Coronary artery (tissue), 2 donors: ENCODE results near the gene OLFML2A.

Experiments
- DNase-seq: peaks from one replicate; pipeline ENCODE4 v3.0.0-alpha.2; 2017; ENCODE audit warnings: low spot score
- H3K27ac ChIP-seq, 2 donors: fragments of 200-600 bp; sonication (generic); one replicate each; pipeline ENCODE4 v1.5.1; 2016 to 2019
- H3K4me3 ChIP-seq: fragments of 200-600 bp; sonication (generic); 2 replicates; pipeline ENCODE4 v1.5.1; 2016; ENCODE audit warnings: mild to moderate bottlenecking, moderate library complexity
- CTCF ChIP-seq: fragments of 200-600 bp; sonication (generic); IDR thresholded peaks from one replicate; pipeline ENCODE4 v1.5.1; 2019; ENCODE audit warnings: antibody characterized with exemption

OLFML2A gene

GRCh38 chr9:124741662-124742061 lies 35.3 kb upstream of the OLFML2A start:
- H3K4me3 ChIP-seq = no peak overlapping the region
- no peak for DNase-seq
- no peak for TF ChIP-seq CTCF
- H3K27ac ChIP-seq = no peak overlapping the region

GRCh38 chr9:124742940-124743339 lies 34.0 kb upstream of the OLFML2A start:
- Histone ChIP-seq H3K27ac (no peak overlapping the region), H3K4me3 (no peak overlapping the region)
- no peak for TF ChIP-seq CTCF
- DNase-seq = no peak

- no peak for DNase-seq
- no peak for TF ChIP-seq CTCF
- Histone ChIP-seq H3K4me3 (no peak overlapping the region), H3K27ac (no peak overlapping the region)
Measured at GRCh38 chr9:124743686-124744348, 33.1 kb upstream of the OLFML2A start.

GRCh38 chr9:124747065-124747464 lies 29.9 kb upstream of the OLFML2A start:
- Histone ChIP-seq H3K27ac (no peak overlapping the region), H3K4me3 (no peak overlapping the region)
- no peak for DNase-seq
- no peak for TF ChIP-seq CTCF

- no peak overlapping the region for H3K27ac ChIP-seq
- DNase-seq = no peak
- no peak overlapping the region for H3K4me3 ChIP-seq
- TF ChIP-seq CTCF = no peak
Measured at GRCh38 chr9:124749284-124749683, 27.6 kb upstream of the OLFML2A start.

GRCh38 chr9:124749781-124750180 lies 27.2 kb upstream of the OLFML2A start:
- TF ChIP-seq CTCF = no peak

GRCh38 chr9:124752967-124753366 lies 24.0 kb upstream of the OLFML2A start:
- no peak for DNase-seq
- no peak overlapping the region for H3K27ac ChIP-seq
- no peak for TF ChIP-seq CTCF
- no peak overlapping the region for H3K4me3 ChIP-seq

More at GRCh38 chr9:124749781-124750180, 27.2 kb upstream of the OLFML2A start:
- no peak overlapping the region for H3K27ac ChIP-seq
- DNase-seq = no peak
- H3K4me3 ChIP-seq = no peak overlapping the region
